ENCODE data around the gene CUEDC2. TPM values are rescaled to one million over a fixed set of nuclear protein-coding genes. Genes with fewer than 3 reads are reported as not detected.
A peak's percentile ranks its signal among the peaks of the same experiment; 100 is the strongest.

CUEDC2 gene
- total RNA-seq, 1 donor from 2014 or later, result 72.3 TPM

GRCh38 chr10:102405632-102406031 lies 26.7 kb downstream of the CUEDC2 start:
- Histone ChIP-seq H3K27me3 (ENCODE audit: low read depth) (peaks cover 37% of the 10 kb centered on the region), H3K27ac (replicated peaks) (no peak overlapping the region), H3K4me3 (no peak overlapping the region), H3K4me1 (peaks cover 19% of the 10 kb centered on the region), H3K9me3 (replicated peaks) (no peaks in the 10 kb centered on the region), H3K36me3 (peaks cover 21% of the 10 kb centered on the region)
- TF ChIP-seq CTCF (IDR thresholded peaks at IDR 0.05; ENCODE audit: borderline replicate concordance), result no peak
- DNase-seq, result no peak
- intact Hi-C loops (cut with micrococcal nuclease), result no loop called here

- no peak overlapping the region for H3K4me3 ChIP-seq
- H3K9me3 ChIP-seq (replicated peaks), result no peaks in the 10 kb centered on the region
- H3K27me3 ChIP-seq (ENCODE audit: low read depth), result peaks cover 32% of the 10 kb centered on the region
- peaks cover 24% of the 10 kb centered on the region for H3K36me3 ChIP-seq
- DNase-seq, result peak; percentile 5
- intact Hi-C loops (cut with micrococcal nuclease), result no loop called here
- peaks cover 15% of the 10 kb centered on the region for H3K4me1 ChIP-seq
- no peak overlapping the region for H3K27ac ChIP-seq (replicated peaks)
- no peak for TF ChIP-seq CTCF (IDR thresholded peaks at IDR 0.05; ENCODE audit: borderline replicate concordance)
Observed at GRCh38 chr10:102405108-102405571, 27.2 kb downstream of the CUEDC2 start.

GRCh38 chr10:102404361-102405107 lies 27.8 kb downstream of the CUEDC2 start:
- no peaks in the 10 kb centered on the region for H3K9me3 ChIP-seq (replicated peaks)
- intact Hi-C loops (cut with micrococcal nuclease), result no loop called here
- no peak for DNase-seq
- no peak overlapping the region for H3K27ac ChIP-seq (replicated peaks)
- H3K27me3 ChIP-seq (ENCODE audit: low read depth), result peaks cover 26% of the 10 kb centered on the region
- no peak overlapping the region for H3K4me3 ChIP-seq
- peaks cover 15% of the 10 kb centered on the region for H3K4me1 ChIP-seq
- TF ChIP-seq CTCF (IDR thresholded peaks at IDR 0.05; ENCODE audit: borderline replicate concordance), result no peak
- H3K36me3 ChIP-seq, result peaks cover 25% of the 10 kb centered on the region

GRCh38 chr10:102403115-102403514 lies 29.3 kb downstream of the CUEDC2 start:
- Histone ChIP-seq H3K36me3 (peaks cover 31% of the 10 kb centered on the region), H3K4me3 (no peak overlapping the region), H3K27ac (replicated peaks) (no peak overlapping the region), H3K4me1 (peaks cover 19% of the 10 kb centered on the region), H3K27me3 (ENCODE audit: low read depth) (peaks cover 13% of the 10 kb centered on the region), H3K9me3 (replicated peaks) (no peaks in the 10 kb centered on the region)
- DNase-seq, result no peak
- intact Hi-C loops (cut with micrococcal nuclease), result no loop called here
- no peak for TF ChIP-seq CTCF (IDR thresholded peaks at IDR 0.05; ENCODE audit: borderline replicate concordance)

GRCh38 chr10:102402512-102402896 lies 29.9 kb downstream of the CUEDC2 start:
- peaks cover 33% of the 10 kb centered on the region for H3K36me3 ChIP-seq
- no peak overlapping the region for H3K4me3 ChIP-seq
- no peaks in the 10 kb centered on the region for H3K9me3 ChIP-seq (replicated peaks)
- peaks cover 19% of the 10 kb centered on the region for H3K4me1 ChIP-seq
- H3K27me3 ChIP-seq (ENCODE audit: low read depth), result peaks cover 7% of the 10 kb centered on the region
- no peak for TF ChIP-seq CTCF (IDR thresholded peaks at IDR 0.05; ENCODE audit: borderline replicate concordance)
- DNase-seq, result no peak
- intact Hi-C loops (cut with micrococcal nuclease), result no loop called here
- no peak overlapping the region for H3K27ac ChIP-seq (replicated peaks)

All from left ventricle myocardium inferior (tissue), 1 donor.